Lower leg skin (tissue), 4 donors: ENCODE measurements around the gene PSME3. TPM values are rescaled to one million over a fixed set of nuclear protein-coding genes. Genes with fewer than 3 reads are reported as not detected.

Experiments
- DNase-seq, 2 donors: peaks; one replicate each; pipeline ENCODE4 v3.0.0-alpha.2; 2019; ENCODE audit warnings: low spot score in 2 of 2
- H3K4me3 ChIP-seq: fragments of 200-600 bp; sonication (generic); 2 replicates; pipeline ENCODE4 v1.5.1; 2017; ENCODE audit warnings: mild to moderate bottlenecking, low read depth; ENCODE audit not compliant: poor library complexity, severe bottlenecking
- POLR2A ChIP-seq, 2 donors: fragments of 450-650 bp; IDR thresholded peaks; one replicate each; pipeline ENCODE4 v1.6.1; 2016 to 2017; ENCODE audit warnings: antibody characterized with exemption in 2 of 2, mild to moderate bottlenecking in 1 of 2, moderate library complexity in 1 of 2
- WGBS, 2 donors: methylation state at CpG; one replicate each; pipeline ENCODE4 v1.1.5; 2018; 5-methylcytosine and 5-hydroxymethylcytosine counted together
- intact Hi-C: fragments of 100-400 bp; cut with DNase I; formaldehyde crosslinking; loops from one replicate; pipeline ENCODE4 v1.15.0; 2023; ENCODE audit warnings: low total_unique reads
- total RNA-seq, 4 donors: library from RNA; depleted of rRNA; stranded (reverse); fragments of >200 nt; gene quantifications; one replicate each; pipeline ENCODE4 v1.1.0, GENCODE V29; 2016
- TF ChIP-seq, protein P1 (sequence below), 3 donors: fragments of 450-650 bp; IDR thresholded peaks; one replicate each; pipeline ENCODE4 v1.5.1; 2016; ENCODE audit warnings: antibody characterized with exemption in 3 of 3, mild to moderate bottlenecking in 3 of 3, moderate library complexity in 2 of 3

Gene PSME3
- total RNA-seq, 4 donors from 2014 or later = 56.2 to 82.0 (median 75.1) TPM

DNA sequence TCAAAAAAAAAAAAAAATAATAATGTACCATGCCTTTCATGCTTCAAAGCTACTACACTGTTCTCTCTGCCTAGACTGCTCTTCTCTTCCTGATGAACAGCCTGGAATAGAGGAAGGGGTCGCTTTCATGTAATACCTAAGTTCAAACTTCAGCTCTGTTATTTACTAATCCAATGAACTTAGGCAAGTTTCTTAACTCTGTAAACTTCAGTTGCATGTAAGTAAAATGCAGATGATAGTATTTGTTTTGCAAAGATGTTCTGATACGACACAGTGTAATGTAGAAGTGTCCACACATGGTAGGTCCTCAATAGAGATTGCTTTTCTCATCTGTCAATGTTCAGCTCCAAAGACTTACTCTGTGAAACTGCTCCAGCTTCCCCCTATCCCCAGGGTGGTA is 41.2 kb upstream of the PSME3 start:
- no peak for TF ChIP-seq POLR2A (IDR thresholded peaks at IDR 0.05)
- TF ChIP-seq, protein P1, sequence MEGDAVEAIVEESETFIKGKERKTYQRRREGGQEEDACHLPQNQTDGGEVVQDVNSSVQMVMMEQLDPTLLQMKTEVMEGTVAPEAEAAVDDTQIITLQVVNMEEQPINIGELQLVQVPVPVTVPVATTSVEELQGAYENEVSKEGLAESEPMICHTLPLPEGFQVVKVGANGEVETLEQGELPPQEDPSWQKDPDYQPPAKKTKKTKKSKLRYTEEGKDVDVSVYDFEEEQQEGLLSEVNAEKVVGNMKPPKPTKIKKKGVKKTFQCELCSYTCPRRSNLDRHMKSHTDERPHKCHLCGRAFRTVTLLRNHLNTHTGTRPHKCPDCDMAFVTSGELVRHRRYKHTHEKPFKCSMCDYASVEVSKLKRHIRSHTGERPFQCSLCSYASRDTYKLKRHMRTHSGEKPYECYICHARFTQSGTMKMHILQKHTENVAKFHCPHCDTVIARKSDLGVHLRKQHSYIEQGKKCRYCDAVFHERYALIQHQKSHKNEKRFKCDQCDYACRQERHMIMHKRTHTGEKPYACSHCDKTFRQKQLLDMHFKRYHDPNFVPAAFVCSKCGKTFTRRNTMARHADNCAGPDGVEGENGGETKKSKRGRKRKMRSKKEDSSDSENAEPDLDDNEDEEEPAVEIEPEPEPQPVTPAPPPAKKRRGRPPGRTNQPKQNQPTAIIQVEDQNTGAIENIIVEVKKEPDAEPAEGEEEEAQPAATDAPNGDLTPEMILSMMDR (IDR thresholded peaks at IDR 0.05) = no peak
- WGBS, 2 donors = 78 to 82% methylated on average over 2 of the region's 2 CpGs
- DNase-seq = no peak
- intact Hi-C loops = no loop called here
- H3K4me3 ChIP-seq = no peak overlapping the region

DNA sequence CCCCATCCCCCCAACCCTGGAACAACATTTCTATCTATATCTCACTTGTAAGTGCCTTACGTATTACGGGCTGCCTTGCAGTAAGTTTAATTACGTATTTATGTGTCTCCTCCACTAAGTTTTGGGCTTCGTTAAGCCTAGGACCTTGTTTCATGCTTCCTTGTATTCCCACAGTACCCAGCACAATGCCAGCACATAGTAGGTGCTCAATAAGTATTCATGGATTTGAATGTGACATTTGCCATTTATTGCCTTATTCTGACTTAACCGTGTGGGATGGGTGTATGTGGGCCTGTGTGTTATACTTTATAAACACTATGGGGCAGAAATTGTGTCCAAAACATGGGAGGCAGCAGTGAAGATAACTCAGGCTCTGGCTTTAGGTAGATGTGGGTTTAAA is 40.7 kb upstream of the PSME3 start:
- intact Hi-C loops = no loop called here

GRCh38 chr17:42795061-42795460 is 38.1 kb upstream of the PSME3 start:
- DNase-seq = no peak
- no peak overlapping the region for H3K4me3 ChIP-seq
- TF ChIP-seq POLR2A (IDR thresholded peaks at IDR 0.05) = no peak
- TF ChIP-seq, protein P1 (IDR thresholded peaks at IDR 0.05) = no peak
- intact Hi-C loops = no loop called here
- 67 to 74% methylated on average over 4 of the region's 4 CpGs for whole genome bisulfite sequencing, 2 donors

More for the DNA sequence above, 40.7 kb upstream of the PSME3 start:
- TF ChIP-seq, protein P1 (IDR thresholded peaks at IDR 0.05) = no peak
- no peak for TF ChIP-seq POLR2A (IDR thresholded peaks at IDR 0.05)
- 68 to 71% methylated on average over 5 of the region's 5 CpGs for WGBS, 2 donors
- H3K4me3 ChIP-seq = no peak overlapping the region
- DNase-seq = no peak

- DNase-seq = no peak
- H3K4me3 ChIP-seq = no peak overlapping the region
- intact Hi-C loops = no loop called here
- TF ChIP-seq, protein P1 (IDR thresholded peaks at IDR 0.05) = no peak
- TF ChIP-seq POLR2A (IDR thresholded peaks at IDR 0.05) = no peak
- WGBS, 2 donors = 79 to 89% methylated on average over 10 of the region's 10 CpGs
These were observed 37.7 kb upstream of the PSME3 start for GRCh38 chr17:42795465-42795864.

DNA sequence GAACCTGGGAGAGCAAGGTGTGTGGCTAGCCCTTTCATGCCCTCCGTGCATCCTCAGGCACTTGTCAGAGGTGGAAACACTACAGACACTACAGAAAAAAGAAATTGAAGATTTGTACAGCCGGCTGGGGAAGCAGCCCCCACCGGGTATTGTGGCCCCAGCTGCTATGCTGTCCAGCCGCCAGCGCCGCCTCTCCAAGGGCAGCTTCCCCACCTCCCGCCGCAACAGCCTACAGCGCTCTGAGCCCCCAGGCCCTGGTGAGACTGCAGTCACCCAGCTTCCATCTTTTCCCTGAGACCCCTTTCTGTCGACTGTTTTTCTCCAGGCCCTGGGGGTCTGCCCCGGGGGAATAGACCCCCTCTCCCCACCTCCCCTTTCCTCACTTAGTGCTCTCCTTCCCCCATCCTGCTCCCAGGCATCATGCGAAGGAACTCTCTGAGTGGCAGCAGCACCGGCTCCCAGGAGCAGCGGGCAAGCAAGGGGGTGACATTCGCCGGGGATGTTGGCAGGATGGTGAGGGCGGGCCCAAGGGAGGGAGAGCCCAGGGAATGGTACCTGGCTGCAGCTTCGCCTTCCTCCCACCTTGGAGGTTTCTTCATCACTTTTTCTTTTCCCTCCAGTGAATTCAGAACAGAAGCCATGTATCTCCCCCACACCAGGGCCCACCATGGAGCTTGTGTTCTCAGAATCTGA is 37.0 kb upstream of the PSME3 start:
- no peak overlapping the region for H3K4me3 ChIP-seq
- no peak for DNase-seq
- intact Hi-C loops = no loop called here
- no peak for TF ChIP-seq POLR2A (IDR thresholded peaks at IDR 0.05)
- TF ChIP-seq, protein P1 (IDR thresholded peaks at IDR 0.05) = no peak
- WGBS, 2 donors = 89 to 91% methylated on average over 17 to 18 of the region's 18 CpGs
